Occipital lobe (tissue), 2 donors: ENCODE results near the gene TDO2. TPM values are rescaled to one million over a fixed set of nuclear protein-coding genes. Genes with fewer than 3 reads are reported as not detected.
"Not testable (repeated sequence)": the region's sequence is repeated elsewhere in the genome, so short reads cannot be mapped to it uniquely, and the experiment has no call there.

Experiments
- DNase-seq: peaks from one replicate; lab custom pipeline; 2025; lab: John Stamatoyannopoulos, UW
- total RNA-seq: library from RNA; depleted of rRNA; stranded (reverse); fragments of >200 nt; gene quantifications from one replicate; pipeline ENCODE4 v1.2.3, GENCODE V29; 2014

The TDO2 gene
- 0.78 TPM for total RNA-seq

GRCh38 chr4:155903453-155903852 is at the start of gene TDO2:
Gene TDO2 (plus strand): TSS chr4:155903696. CDS start chr4:155903759, 63 bp downstream.
- DNase-seq, result no peak

GRCh38 chr4:155854582-155855226 is 48.8 kb upstream of the TDO2 start:
- no peak for DNase-seq

GRCh38 chr4:155855897-155856296 is 47.6 kb upstream of the TDO2 start:
- no peak for DNase-seq

- DNase-seq, result no peak
Measured at GRCh38 chr4:155866177-155866576, 37.3 kb upstream of the TDO2 start, which contains the start of gene ASIC5. Gene ASIC5 (minus strand): TSS chr4:155866277. CDS start chr4:155866226, 51 bp downstream.

- no peak for DNase-seq
Measured at GRCh38 chr4:155875878-155876277, 27.6 kb upstream of the TDO2 start.

GRCh38 chr4:155877971-155878370 is 25.5 kb upstream of the TDO2 start:
- no peak for DNase-seq

- no peak for DNase-seq
Measured at GRCh38 chr4:155878611-155879010, 24.9 kb upstream of the TDO2 start.

- no peak for DNase-seq
Measured at GRCh38 chr4:155879767-155880166, 23.7 kb upstream of the TDO2 start.

- no peak for DNase-seq
Measured at GRCh38 chr4:155881555-155881954, 21.9 kb upstream of the TDO2 start.

- no peak for DNase-seq
Measured at GRCh38 chr4:155883895-155884294, 19.6 kb upstream of the TDO2 start.

GRCh38 chr4:155885666-155886065 is 17.8 kb upstream of the TDO2 start:
- DNase-seq, result no peak

GRCh38 chr4:155887045-155887444 is 16.5 kb upstream of the TDO2 start:
- no peak for DNase-seq

- DNase-seq, result no peak
Measured at GRCh38 chr4:155887847-155888570, 15.5 kb upstream of the TDO2 start.

GRCh38 chr4:155889031-155889793 is 14.3 kb upstream of the TDO2 start:
- DNase-seq, result no peak

- DNase-seq, result no peak
Measured at GRCh38 chr4:155889946-155890345, 13.6 kb upstream of the TDO2 start.

- no peak for DNase-seq
Measured at GRCh38 chr4:155891058-155891457, 12.4 kb upstream of the TDO2 start.

- DNase-seq, result not testable (repeated sequence)
Measured at GRCh38 chr4:155898371-155898770, 5.1 kb upstream of the TDO2 start.

GRCh38 chr4:155899891-155900290 is 3.6 kb upstream of the TDO2 start:
- no peak for DNase-seq

GRCh38 chr4:155900381-155900780 is 3.1 kb upstream of the TDO2 start:
- no peak for DNase-seq

- no peak for DNase-seq
Measured at GRCh38 chr4:155901013-155901412, 2.5 kb upstream of the TDO2 start.

GRCh38 chr4:155904331-155904730 is 835 bp downstream of the TDO2 start:
- no peak for DNase-seq

GRCh38 chr4:155906554-155907247 is 3.2 kb downstream of the TDO2 start:
- DNase-seq, result no peak
